ENCODE data around the gene A4GNT. TPM values are rescaled to one million over a fixed set of nuclear protein-coding genes. Genes with fewer than 3 reads are reported as not detected.

Gene A4GNT
- total and polyA plus RNA-seq, 2 of the 8 experiments (the other 6 are each of a cell fraction or from before 2014, with no cell fraction given): not detected

GRCh38 chr3:138099417-138099816 lies 32.8 kb downstream of the A4GNT start:
- 0 out of 4 replicates have a peak overlapping the region, but pooled peaks of 1 of the 2 experiments have one; percentile 11 for H3K4me2 ChIP-seq (ENCODE audit: insufficient read depth in 1 of 2, low read depth in 2 of 2, low read length in 2 of 2)
- H2BK120ac ChIP-seq (replicated peaks; ENCODE audit: low read depth, low read length): no peak overlapping the region
- peaks cover 0 to 3% of the 10 kb centered on the region in 2 experiments for H4K20me1 ChIP-seq (replicated peaks in 1 of 2; ENCODE audit: control insufficient read depth in 1 of 2, insufficient read depth in 2 of 2, low read length in 2 of 2)
- no peak overlapping the region for H3K23ac ChIP-seq (ENCODE audit: insufficient read length)
- peaks cover 2% of the 10 kb centered on the region; the same call in 1 of the 2 replicates for H3K23me2 ChIP-seq (ENCODE audit: low read depth, low read length)
- DNase-seq (ENCODE audit: low read depth in 1 of 2, low spot score in 2 of 2): no peak
- no peak overlapping the region for H2AK5ac ChIP-seq (ENCODE audit: low read depth, low read length)
- no peak overlapping the region for H2BK20ac ChIP-seq (ENCODE audit: low read length)
- H2BK15ac ChIP-seq (ENCODE audit: low read length): no peak overlapping the region
- ChIA-PET CTCF (ENCODE audit: partially characterized antibody) (interaction anchor here (0.6 to 1.8 kb wide), 8 partner anchors 8 to 121 kb away, joined by 3 to 9 read pairs (median 4); no protein-coding TSS in a partner anchor), POLR2A (ENCODE audit: partially characterized antibody) (interaction anchor here (1.0 kb wide), 1 partner anchor 17 kb away, joined by 3 read pairs; no protein-coding TSS in a partner anchor)
- H3K36me3 ChIP-seq (ENCODE audit: control insufficient read depth in 2 of 4, insufficient read depth in 4 of 4, low read length in 3 of 4): peaks cover 0 to 4% (median 2%) of the 10 kb centered on the region in 4 experiments; a peak in 4 of 8 replicates
- H3K9ac ChIP-seq (replicated peaks in 1 of 4; ENCODE audit: extremely low read depth in 1 of 4, low read depth in 3 of 4, low read length in 3 of 4): no peak overlapping the region
- H3K4me1 ChIP-seq (replicated peaks in 1 of 4; ENCODE audit: control insufficient read depth in 3 of 4, insufficient read depth in 4 of 4, low read length in 3 of 4): peaks cover 0 to 6% (median 1%) of the 10 kb centered on the region in 4 experiments; a peak in 3 of 7 replicates
- no peak overlapping the region for H3K14ac ChIP-seq (ENCODE audit: insufficient read length)
- no peak overlapping the region for H2BK12ac ChIP-seq (ENCODE audit: low read depth, low read length)
- H3K79me1 ChIP-seq (ENCODE audit: low read depth, low read length): no peaks in the 10 kb centered on the region; the same call in 1 of the 2 replicates
- H4K91ac ChIP-seq (replicated peaks; ENCODE audit: insufficient read length, low read length): no peak overlapping the region
- no peak overlapping the region for H3K27ac ChIP-seq (ENCODE audit: low read depth, low read length)
- H2AFZ ChIP-seq (ENCODE audit: low read length): no peak overlapping the region
- no peaks in the 10 kb centered on the region for H3K9me3 ChIP-seq (ENCODE audit: insufficient read depth in 2 of 2, low read depth in 1 of 2, low read length in 1 of 2)
- no peak overlapping the region for H3K56ac ChIP-seq (replicated peaks; ENCODE audit: insufficient read length, low read depth, low read length)
- no peak overlapping the region for H4K8ac ChIP-seq (ENCODE audit: extremely low read depth, insufficient read depth, low read length)
- FAIRE-seq: no peak
- no peak overlapping the region for H3K4me3 ChIP-seq (ENCODE audit: extremely low read depth in 1 of 4, insufficient read depth in 2 of 4, low read depth in 3 of 4, low read length in 4 of 4)
- no peak overlapping the region for H4K5ac ChIP-seq (ENCODE audit: insufficient read length, low read depth, low read length)
- H3K27me3 ChIP-seq (replicated peaks in 1 of 4; ENCODE audit: control insufficient read depth in 3 of 4, extremely low read depth in 1 of 4, insufficient read depth in 3 of 4, low read length in 3 of 4): no peaks in the 10 kb centered on the region
- H3K18ac ChIP-seq (ENCODE audit: extremely low read depth, low read length): no peak overlapping the region
- no peak overlapping the region for H2BK5ac ChIP-seq (ENCODE audit: low read depth, low read length)
- no peak overlapping the region for H3K4ac ChIP-seq (replicated peaks; ENCODE audit: insufficient read length, low read depth, low read length)
- no peaks in the 10 kb centered on the region for H3K79me2 ChIP-seq (ENCODE audit: control insufficient read depth in 1 of 2, insufficient read depth in 2 of 2, low read length in 2 of 2)
- TF ChIP-seq SIN3A (conservative IDR thresholded peaks at IDR 0.05 in 1 of 2, IDR thresholded peaks at IDR 0.05 in 1 of 2; ENCODE audit: low read depth in 1 of 2, low read length in 2 of 2) (no peak), TEAD4 (IDR thresholded peaks at IDR 0.05; ENCODE audit: low read depth, low read length) (no peak), TAF7 (optimal IDR thresholded peaks at IDR 0.05; ENCODE audit: borderline replicate concordance, low read depth, low read length) (no peak), E2F6 (IDR thresholded peaks at IDR 0.05) (no peak), KDM1A (IDR thresholded peaks at IDR 0.05; ENCODE audit: borderline replicate concordance, low read length) (no peak), CHD1 (IDR thresholded peaks at IDR 0.05; ENCODE audit: low read depth, low read length) (no peak)

All from H1 (cell line).